WTC11 (cell line): ENCODE measurements around the gene IFT122. TPM values are rescaled to one million over a fixed set of nuclear protein-coding genes. Genes with fewer than 3 reads are reported as not detected.

ENCODE experiments used
- ATAC-seq: fragments of 200-7000 bp; cut with Tn5 transposase; 2 replicates; pipeline ENCODE4 v1.10.0; 2021; ENCODE audit warnings: mild to moderate bottlenecking, moderate library complexity
- CTCF ChIA-PET: fragments of 300-600 bp; sonication (Branson Sonifier 250); formaldehyde crosslinking; loops from one replicate; lab custom pipeline; 2021; ENCODE audit warnings: antibody characterized with exemption; lab: Charles Lee
- POLR2A ChIA-PET: fragments of 350-600 bp; sonication (Branson Sonifier 250); formaldehyde crosslinking; loops from one replicate; lab custom pipeline; 2021; ENCODE audit warnings: antibody characterized with exemption; lab: Charles Lee
- DNase-seq: peaks from one replicate; pipeline ENCODE4 v3.0.0; 2021; ENCODE audit warnings: low spot score
- H3K27ac Mint-ChIP-seq: 2 replicates; pipeline ENCODE4 v1.8.0; 2021; ENCODE audit warnings: mixed read lengths
- H3K27me3 Mint-ChIP-seq: 2 replicates; pipeline ENCODE4 v1.8.0; 2021; ENCODE audit warnings: low read depth, mild to moderate bottlenecking, moderate library complexity, mixed read lengths
- H3K36me3 Mint-ChIP-seq: 2 replicates; pipeline ENCODE4 v1.8.0; 2021; ENCODE audit warnings: mixed read lengths
- H3K4me1 Mint-ChIP-seq: 2 replicates; pipeline ENCODE4 v1.8.0; 2022; ENCODE audit warnings: mixed read lengths
- H3K4me3 Mint-ChIP-seq: 2 replicates; pipeline ENCODE4 v1.8.0; 2021; ENCODE audit warnings: mild to moderate bottlenecking, moderate library complexity, mixed read lengths
- H3K9me3 Mint-ChIP-seq: 2 replicates; pipeline ENCODE4 v1.8.0; 2021; ENCODE audit warnings: mixed read lengths
- GABPB1 ChIP-seq: sonication (generic); formaldehyde crosslinking; IDR thresholded peaks from 2 replicates; pipeline ENCODE4 v1.8.1; 2023; ENCODE audit warnings: mild to moderate bottlenecking, missing genetic modification reagents
- HMGXB4 ChIP-seq: sonication (generic); formaldehyde crosslinking; IDR thresholded peaks from 2 replicates; pipeline ENCODE4 v1.8.1; 2023; ENCODE audit warnings: mild to moderate bottlenecking, moderate library complexity, missing genetic modification reagents
- JAZF1 ChIP-seq: fragments of 250-450 bp; sonication (Bioruptor Pico); IDR thresholded peaks from 2 replicates; pipeline ENCODE4 v1.9.0; 2021; ENCODE audit warnings: moderate library complexity, mild to moderate bottlenecking, inconsistent platforms
- JUN ChIP-seq: sonication (generic); formaldehyde crosslinking; IDR thresholded peaks from 2 replicates; pipeline ENCODE4 v1.8.0; 2023; ENCODE audit warnings: mild to moderate bottlenecking, missing genetic modification reagents
- NFATC4 ChIP-seq: fragments of 250-450 bp; sonication (Bioruptor Pico); IDR thresholded peaks from 2 replicates; pipeline ENCODE4 v1.9.0; 2021; ENCODE audit warnings: mild to moderate bottlenecking
- RELA ChIP-seq: sonication (generic); formaldehyde crosslinking; IDR thresholded peaks from 2 replicates; pipeline ENCODE4 v1.8.1; 2022; ENCODE audit warnings: missing genetic modification reagents, mild to moderate bottlenecking, borderline replicate concordance
- RORB ChIP-seq: fragments of 250-450 bp; sonication (Bioruptor Pico); IDR thresholded peaks from 2 replicates; pipeline ENCODE4 v1.9.0; 2021; ENCODE audit warnings: mild to moderate bottlenecking
- STAT6 ChIP-seq: sonication (generic); formaldehyde crosslinking; conservative IDR thresholded peaks from 2 replicates; pipeline ENCODE4 v1.8.1; 2023; ENCODE audit warnings: mild to moderate bottlenecking, low read depth, missing genetic modification reagents, moderate library complexity
- TEAD4 ChIP-seq: sonication (generic); formaldehyde crosslinking; IDR thresholded peaks from 2 replicates; pipeline ENCODE4 v1.8.0; 2022; ENCODE audit warnings: mild to moderate bottlenecking, missing genetic modification reagents
- ZNF263 ChIP-seq: sonication (generic); formaldehyde crosslinking; IDR thresholded peaks from 2 replicates; pipeline ENCODE4 v1.8.1; 2022; ENCODE audit warnings: low read depth, mild to moderate bottlenecking, moderate library complexity, missing genetic modification reagents
- ZNF317 ChIP-seq: sonication (generic); formaldehyde crosslinking; IDR thresholded peaks from 2 replicates; pipeline ENCODE4 v1.8.1; 2023; ENCODE audit warnings: low read depth, mild to moderate bottlenecking, moderate library complexity, missing genetic modification reagents, borderline replicate concordance
- ZNF423 ChIP-seq: fragments of 250-450 bp; sonication (Bioruptor Pico); IDR thresholded peaks from 2 replicates; pipeline ENCODE4 v2.1.2; 2022; ENCODE audit warnings: mild to moderate bottlenecking, moderate library complexity
- ZSCAN18 ChIP-seq: fragments of 250-450 bp; sonication (Bioruptor Pico); IDR thresholded peaks from 2 replicates; pipeline ENCODE4 v2.1.2; 2022; ENCODE audit warnings: mild to moderate bottlenecking, moderate library complexity
- total RNA-seq: library from RNA; stranded (reverse); gene quantifications from 3 replicates; pipeline ENCODE4 v1.2.3, GENCODE V29; 2021
- TF ChIP-seq, protein P1 (sequence below): sonication (generic); formaldehyde crosslinking; IDR thresholded peaks from 2 replicates; pipeline ENCODE4 v1.8.1; 2022; ENCODE audit warnings: mild to moderate bottlenecking, missing genetic modification reagents, moderate library complexity, borderline replicate concordance
- TF ChIP-seq, protein P2 (sequence below): sonication (generic); formaldehyde crosslinking; conservative IDR thresholded peaks from 2 replicates; pipeline ENCODE4 v1.8.1; 2022; ENCODE audit warnings: mild to moderate bottlenecking, missing genetic modification reagents

IFT122 gene
- total RNA-seq, 1 experiment from 2014 or later, result 22.8 TPM

GRCh38 chr3:129560269-129560787 lies 120.3 kb downstream of the IFT122 start (continued):
- TF ChIP-seq ZSCAN18 (CRISPR knock-in tag) (no peak), HMGXB4 (CRISPR knock-in tag) (no peak), NFATC4 (CRISPR knock-in tag) (no peak), JAZF1 (no peak)
- TF ChIP-seq, protein P1, sequence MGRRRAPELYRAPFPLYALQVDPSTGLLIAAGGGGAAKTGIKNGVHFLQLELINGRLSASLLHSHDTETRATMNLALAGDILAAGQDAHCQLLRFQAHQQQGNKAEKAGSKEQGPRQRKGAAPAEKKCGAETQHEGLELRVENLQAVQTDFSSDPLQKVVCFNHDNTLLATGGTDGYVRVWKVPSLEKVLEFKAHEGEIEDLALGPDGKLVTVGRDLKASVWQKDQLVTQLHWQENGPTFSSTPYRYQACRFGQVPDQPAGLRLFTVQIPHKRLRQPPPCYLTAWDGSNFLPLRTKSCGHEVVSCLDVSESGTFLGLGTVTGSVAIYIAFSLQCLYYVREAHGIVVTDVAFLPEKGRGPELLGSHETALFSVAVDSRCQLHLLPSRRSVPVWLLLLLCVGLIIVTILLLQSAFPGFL (CRISPR knock-in tag), result no peak

GRCh38 chr3:129560911-129561594 lies 121.0 kb downstream of the IFT122 start:
- Mint-ChIP-seq H3K9me3 (no peaks in the 10 kb centered on the region), H3K4me3 (no peak overlapping the region), H3K4me1 (peaks cover 26% of the 10 kb centered on the region), H3K36me3 (peaks cover 5% of the 10 kb centered on the region), H3K27me3 (no peaks in the 10 kb centered on the region), H3K27ac (peak overlapping the region; percentile 48)
- POLR2A ChIA-PET, result no interaction called here
- CTCF ChIA-PET, result interaction anchor here (0.5 to 1.1 kb wide), 4 partner anchors 15 to 71 kb away, joined by 3 to 6 read pairs (median 4); no protein-coding TSS in a partner anchor
- ATAC-seq, result peak; percentile 21
- TF ChIP-seq, protein P2, sequence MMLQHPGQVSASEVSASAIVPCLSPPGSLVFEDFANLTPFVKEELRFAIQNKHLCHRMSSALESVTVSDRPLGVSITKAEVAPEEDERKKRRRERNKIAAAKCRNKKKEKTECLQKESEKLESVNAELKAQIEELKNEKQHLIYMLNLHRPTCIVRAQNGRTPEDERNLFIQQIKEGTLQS, result no peak
- TF ChIP-seq RORB (CRISPR knock-in tag) (no peak), ZNF423 (peak; percentile 51; the same call in 1 of the 2 replicates)
- TF ChIP-seq, all 79 proteins: peak for 1
- no peak for DNase-seq

DNA sequence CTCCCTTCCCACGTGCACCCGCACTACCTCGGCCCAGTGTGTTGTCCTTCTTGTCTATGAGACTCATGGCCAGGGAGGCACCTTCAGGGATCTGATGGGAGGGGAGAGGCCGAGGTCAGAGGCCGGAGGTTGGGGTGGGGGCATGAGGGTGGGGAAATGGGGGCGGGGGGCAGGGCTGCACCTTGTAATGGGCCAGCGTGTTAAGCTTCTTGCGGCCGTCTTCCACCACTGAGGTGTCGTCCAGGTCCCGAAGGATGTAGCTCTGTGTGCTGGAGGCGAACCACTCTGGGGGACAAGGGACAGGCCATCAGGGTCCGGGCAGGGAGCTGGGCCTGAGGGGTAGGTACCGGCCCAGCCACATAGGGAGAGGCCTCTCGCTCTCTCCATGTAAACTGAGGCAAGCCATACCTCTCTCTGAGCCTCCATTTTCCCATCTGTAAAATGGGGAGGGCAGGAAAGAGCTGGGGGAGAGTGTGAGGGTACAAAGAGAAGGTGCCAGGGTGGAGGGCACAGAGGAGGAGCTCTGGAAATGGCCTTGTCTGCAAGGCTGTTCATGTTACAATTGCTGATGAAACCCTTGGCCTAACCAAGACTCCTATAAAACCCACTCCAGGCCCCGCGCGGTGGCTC lies 121.7 kb downstream of the IFT122 start:
- DNase-seq (no peak), ATAC-seq (no peak)
- H3K36me3 Mint-ChIP-seq, result peaks cover 5% of the 10 kb centered on the region
- H3K4me3 Mint-ChIP-seq, result no peak overlapping the region
- CTCF ChIA-PET, result interaction anchor here (1.0 to 1.1 kb wide), 4 partner anchors 14 to 72 kb away, joined by 3 to 6 read pairs (median 4); no protein-coding TSS in a partner anchor
- H3K4me1 Mint-ChIP-seq, result peaks cover 25% of the 10 kb centered on the region
- no peak for TF ChIP-seq ZNF263 (CRISPR knock-in tag)
- TF ChIP-seq GABPB1 (CRISPR knock-in tag), result no peak
- no peak for TF ChIP-seq RELA
- no peak for TF ChIP-seq JUN
- no peak for TF ChIP-seq TEAD4 (CRISPR knock-in tag)
- TF ChIP-seq ZNF317 (CRISPR knock-in tag), result no peak
- no peak for TF ChIP-seq STAT6 (CRISPR knock-in tag)
- no peak overlapping the region for H3K27ac Mint-ChIP-seq
- H3K9me3 Mint-ChIP-seq, result no peaks in the 10 kb centered on the region
- H3K27me3 Mint-ChIP-seq, result no peaks in the 10 kb centered on the region
- POLR2A ChIA-PET, result interaction anchor here (0.7 kb wide), 1 partner anchor 70 kb away, joined by 3 read pairs; no protein-coding TSS in a partner anchor
